ENCODE measurements around the gene IQCN.

IQCN gene

DNA sequence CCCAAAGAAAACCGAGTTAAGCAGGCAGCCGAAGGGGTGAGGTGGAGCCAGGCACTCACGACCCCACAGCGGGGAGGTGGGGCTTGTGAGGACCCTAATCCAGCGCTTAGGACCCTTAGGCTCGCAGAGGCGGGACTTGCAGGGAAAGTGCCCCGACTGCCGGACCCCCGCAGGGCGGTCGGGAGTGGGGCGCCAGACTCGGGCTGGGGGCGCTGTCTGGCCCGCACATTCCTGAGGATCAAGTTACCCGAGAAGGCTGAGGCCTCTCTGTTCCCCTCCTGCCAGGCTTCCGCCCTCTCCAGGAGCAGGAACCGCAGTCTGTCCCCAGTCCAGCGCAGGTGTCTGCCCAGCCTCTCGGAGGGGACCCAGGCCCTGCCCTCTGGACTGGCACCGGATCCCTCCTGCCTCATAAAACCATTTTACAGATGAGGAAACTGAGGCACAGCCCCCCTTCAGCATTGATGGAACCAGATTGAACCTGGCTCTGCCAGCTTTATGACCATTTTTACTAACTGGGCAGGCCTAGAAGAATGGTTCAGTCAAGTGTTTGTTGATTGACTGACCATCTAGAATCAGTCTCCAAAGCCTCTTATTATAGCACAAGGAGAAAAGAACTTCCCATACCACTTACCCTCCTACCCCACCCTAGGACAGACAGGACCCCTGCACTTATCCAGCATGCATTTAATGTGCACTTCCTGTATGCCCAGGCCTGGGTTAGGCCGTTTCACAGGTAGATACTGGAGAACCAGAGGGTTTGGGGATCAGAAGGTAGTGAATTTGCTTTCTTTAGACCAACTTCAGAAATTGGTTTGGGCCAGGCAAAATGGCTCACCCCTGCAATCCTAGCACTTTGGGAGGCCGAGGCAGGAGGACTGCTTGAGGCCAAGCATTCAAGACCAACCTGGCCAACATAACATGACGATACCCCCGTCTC is 13.9 kb upstream of the IQCN start:
- no peak for DNase-seq (ENCODE audit: extremely low read depth, low read depth)
- TF ChIP-seq, protein P1, sequence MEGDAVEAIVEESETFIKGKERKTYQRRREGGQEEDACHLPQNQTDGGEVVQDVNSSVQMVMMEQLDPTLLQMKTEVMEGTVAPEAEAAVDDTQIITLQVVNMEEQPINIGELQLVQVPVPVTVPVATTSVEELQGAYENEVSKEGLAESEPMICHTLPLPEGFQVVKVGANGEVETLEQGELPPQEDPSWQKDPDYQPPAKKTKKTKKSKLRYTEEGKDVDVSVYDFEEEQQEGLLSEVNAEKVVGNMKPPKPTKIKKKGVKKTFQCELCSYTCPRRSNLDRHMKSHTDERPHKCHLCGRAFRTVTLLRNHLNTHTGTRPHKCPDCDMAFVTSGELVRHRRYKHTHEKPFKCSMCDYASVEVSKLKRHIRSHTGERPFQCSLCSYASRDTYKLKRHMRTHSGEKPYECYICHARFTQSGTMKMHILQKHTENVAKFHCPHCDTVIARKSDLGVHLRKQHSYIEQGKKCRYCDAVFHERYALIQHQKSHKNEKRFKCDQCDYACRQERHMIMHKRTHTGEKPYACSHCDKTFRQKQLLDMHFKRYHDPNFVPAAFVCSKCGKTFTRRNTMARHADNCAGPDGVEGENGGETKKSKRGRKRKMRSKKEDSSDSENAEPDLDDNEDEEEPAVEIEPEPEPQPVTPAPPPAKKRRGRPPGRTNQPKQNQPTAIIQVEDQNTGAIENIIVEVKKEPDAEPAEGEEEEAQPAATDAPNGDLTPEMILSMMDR (IDR thresholded peaks at IDR 0.05; ENCODE audit: low read depth, low read length, missing control alignments), result peak; percentile 3
- no peak overlapping the region for H3K4me3 ChIP-seq (replicated peaks; ENCODE audit: low read depth, low read length)

DNA sequence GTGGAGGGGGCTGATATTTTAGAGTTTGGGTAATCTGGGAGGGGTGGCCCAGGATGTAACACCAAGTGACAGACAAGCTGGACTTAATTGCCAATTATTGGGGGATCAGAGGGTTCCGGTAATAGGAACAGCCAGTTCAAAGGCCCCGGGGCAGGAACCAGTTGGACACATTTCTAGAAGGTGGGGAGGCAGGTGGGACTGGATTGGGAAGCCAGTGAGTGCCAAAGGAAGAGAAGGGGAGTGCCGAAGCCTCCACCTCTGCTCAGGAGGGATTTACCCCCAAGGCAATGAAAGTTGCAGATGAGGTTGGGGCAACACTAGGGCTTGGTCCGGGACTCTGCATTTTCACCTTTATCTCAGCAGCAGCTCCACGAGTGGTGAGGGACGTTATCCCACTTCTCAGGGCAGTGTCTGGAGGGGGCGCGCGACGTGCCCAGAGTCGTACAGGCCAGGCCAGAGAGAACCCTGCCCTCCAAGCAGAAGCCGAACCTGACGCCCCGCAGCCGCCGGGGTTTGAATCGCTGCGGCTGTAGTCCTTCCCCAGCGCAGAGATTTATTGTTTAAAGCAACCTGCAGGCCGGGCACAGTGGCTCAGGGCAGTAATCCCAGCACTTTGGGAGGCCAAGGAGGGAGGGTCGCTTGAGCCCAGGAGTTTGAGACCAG is 12.9 kb upstream of the IQCN start:
- TF ChIP-seq, protein P1 (IDR thresholded peaks at IDR 0.05; ENCODE audit: low read depth, low read length, missing control alignments), result no peak
- no peak for DNase-seq (ENCODE audit: extremely low read depth, low read depth)
- H3K4me3 ChIP-seq (replicated peaks; ENCODE audit: low read depth, low read length), result no peak overlapping the region

DNA sequence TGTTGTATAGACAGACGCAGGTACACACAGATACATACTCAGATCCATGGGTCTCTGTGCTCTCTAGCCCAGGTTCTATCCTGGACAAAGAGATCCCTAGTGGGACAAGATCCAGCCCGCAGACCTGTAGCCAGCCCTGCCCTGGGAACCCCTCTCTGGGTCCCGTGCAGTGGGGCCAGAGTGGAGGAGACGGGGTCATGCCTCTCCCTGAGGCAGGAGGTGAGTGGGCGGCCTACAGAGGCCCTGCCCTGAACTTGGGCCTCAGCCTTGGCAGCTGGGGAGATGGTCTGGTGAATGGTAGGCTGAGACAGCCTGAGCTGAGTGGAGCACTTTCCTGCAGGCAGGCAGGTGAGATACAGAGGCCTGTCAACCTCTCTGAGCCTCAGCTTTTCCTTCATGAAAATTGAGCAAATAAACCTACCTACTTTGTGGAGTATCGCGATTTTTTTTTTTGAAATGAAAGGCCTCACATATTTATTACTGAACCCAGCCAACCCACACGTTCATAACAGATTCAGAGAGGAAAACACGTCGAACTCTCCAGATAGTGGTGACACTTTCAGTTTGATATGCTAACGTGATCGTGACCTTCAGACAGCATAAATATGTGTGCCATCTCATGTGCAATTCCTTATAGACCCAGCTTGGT is 10.6 kb upstream of the IQCN start:
- no peak for DNase-seq (ENCODE audit: extremely low read depth, low read depth)
- no peak overlapping the region for H3K4me3 ChIP-seq (replicated peaks; ENCODE audit: low read depth, low read length)
- TF ChIP-seq, protein P1 (IDR thresholded peaks at IDR 0.05; ENCODE audit: low read depth, low read length, missing control alignments), result no peak

DNA sequence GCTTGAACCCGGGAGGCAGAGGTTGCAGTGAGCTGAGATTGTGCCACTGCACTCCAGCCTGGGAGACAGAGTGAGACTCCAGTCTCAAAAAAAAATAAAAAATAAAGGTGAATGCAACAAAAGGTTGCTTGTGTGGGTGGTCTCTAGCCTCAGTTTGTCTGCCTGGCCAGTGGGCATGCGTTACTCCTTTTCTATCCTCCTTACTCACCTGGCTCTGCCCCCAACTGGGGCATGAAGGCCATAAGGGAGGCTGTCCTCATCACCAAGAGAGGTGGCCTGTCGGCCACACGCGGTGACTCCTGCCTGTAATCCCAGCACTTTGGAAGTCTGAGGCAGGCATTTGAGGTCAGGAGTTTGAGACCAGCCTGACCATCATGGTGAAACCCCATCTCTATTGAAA is 9.1 kb upstream of the IQCN start:
- TF ChIP-seq, protein P1 (IDR thresholded peaks at IDR 0.05; ENCODE audit: low read depth, low read length, missing control alignments), result no peak
- no peak for DNase-seq (ENCODE audit: extremely low read depth, low read depth)
- H3K4me3 ChIP-seq (replicated peaks; ENCODE audit: low read depth, low read length), result no peak overlapping the region

DNA sequence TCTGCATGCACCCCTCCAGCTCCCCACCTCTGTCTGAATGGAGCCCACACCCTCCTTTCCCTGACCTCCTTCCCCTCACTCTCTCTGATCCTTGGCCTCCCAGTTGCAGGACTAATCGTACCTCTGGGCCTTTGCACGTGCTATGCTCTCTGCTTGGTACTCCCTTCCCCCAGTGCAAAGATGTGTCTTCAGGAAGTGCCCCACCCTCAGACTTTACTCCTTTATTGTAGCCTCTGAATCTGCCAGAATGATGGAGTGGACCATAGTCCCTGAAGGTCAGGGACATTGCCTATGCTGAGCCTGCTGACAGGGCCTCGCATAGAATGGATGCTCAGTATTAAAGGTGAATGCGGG is 8.5 kb upstream of the IQCN start:
- peak overlapping the region; percentile 44 for H3K4me3 ChIP-seq (replicated peaks; ENCODE audit: low read depth, low read length)
- TF ChIP-seq, protein P1 (IDR thresholded peaks at IDR 0.05; ENCODE audit: low read depth, low read length, missing control alignments), result no peak
- DNase-seq (ENCODE audit: extremely low read depth, low read depth), result no peak

DNA sequence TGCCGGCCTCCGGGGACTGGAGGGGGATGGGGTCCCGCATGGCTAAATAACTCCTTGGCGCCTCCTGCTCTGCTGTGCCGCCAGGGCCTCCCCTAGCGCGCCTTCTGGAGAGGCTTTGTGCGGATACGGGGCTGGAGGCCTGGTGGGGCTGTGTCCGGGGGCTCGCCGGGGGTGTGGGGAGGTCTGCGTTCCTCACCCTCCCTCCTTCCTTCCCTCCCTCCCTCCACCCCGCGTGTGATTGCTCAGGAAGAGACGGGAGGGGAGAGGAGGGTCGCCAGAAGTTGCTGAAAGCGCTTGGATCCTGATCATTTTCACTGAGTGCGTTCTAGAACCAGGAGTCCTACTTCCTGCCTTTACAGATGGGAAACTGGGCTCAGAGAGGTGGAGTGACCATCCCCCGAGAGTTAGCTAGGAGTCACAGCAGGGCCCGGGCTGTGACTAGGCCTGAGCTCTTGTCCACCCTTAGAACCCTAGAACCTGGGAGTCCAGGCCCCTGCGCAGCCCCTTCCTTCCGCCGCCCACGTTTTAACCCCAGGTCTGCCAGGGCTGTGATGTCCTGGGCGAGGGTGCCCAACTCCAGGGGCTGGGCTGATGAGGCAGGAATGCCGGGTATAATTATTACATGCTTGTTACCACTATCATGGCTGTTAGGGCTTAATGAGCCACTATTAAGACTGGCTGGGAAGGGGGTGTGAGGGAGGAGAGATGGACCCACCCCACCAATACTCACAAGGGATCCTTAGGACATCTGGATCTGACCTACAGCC is 8.0 kb upstream of the IQCN start:
- peak overlapping the region; percentile 44 for H3K4me3 ChIP-seq (replicated peaks; ENCODE audit: low read depth, low read length)
- TF ChIP-seq, protein P1 (IDR thresholded peaks at IDR 0.05; ENCODE audit: low read depth, low read length, missing control alignments), result no peak
- no peak for DNase-seq (ENCODE audit: extremely low read depth, low read depth)
